HEK293 (cell line): ENCODE measurements around the gene STUB1.

Experiments
- BCL6B ChIP-seq: fragments of 450-650 bp; formaldehyde crosslinking; IDR thresholded peaks from 2 replicates; pipeline ENCODE4 v1.5.1; 2017; ENCODE audit warnings: missing biosample characterization, missing genetic modification characterization
- HIC1 ChIP-seq: fragments of 450-650 bp; formaldehyde crosslinking; IDR thresholded peaks from 2 replicates; pipeline ENCODE4 v1.5.1; 2016; ENCODE audit warnings: missing biosample characterization, missing genetic modification characterization
- PRDM2 ChIP-seq: fragments of 450-650 bp; formaldehyde crosslinking; IDR thresholded peaks from 2 replicates; pipeline ENCODE4 v1.5.1; 2016; ENCODE audit warnings: missing biosample characterization, missing genetic modification characterization, borderline replicate concordance
- SETDB1 ChIP-seq: IDR thresholded peaks from one replicate; pipeline ENCODE4 v1.6.1; 2017; ENCODE audit warnings: mild to moderate bottlenecking, low read length, moderate library complexity, mixed read lengths; ENCODE audit not compliant: insufficient read length
- ZBTB10 ChIP-seq: fragments of 450-650 bp; formaldehyde crosslinking; IDR thresholded peaks from 2 replicates; pipeline ENCODE4 v1.5.1; 2016; ENCODE audit warnings: missing biosample characterization, missing genetic modification characterization
- ZBTB20 ChIP-seq: fragments of 450-650 bp; formaldehyde crosslinking; IDR thresholded peaks from 2 replicates; pipeline ENCODE4 v1.5.1; 2016; ENCODE audit warnings: missing biosample characterization, missing genetic modification characterization
- ZBTB44 ChIP-seq: fragments of 450-650 bp; IDR thresholded peaks from 2 replicates; pipeline ENCODE4 v1.5.1; 2018; ENCODE audit warnings: missing biosample characterization, mild to moderate bottlenecking, missing genetic modification characterization
- ZBTB6 ChIP-seq: fragments of 450-650 bp; formaldehyde crosslinking; IDR thresholded peaks from 2 replicates; pipeline ENCODE4 v1.5.1; 2017; ENCODE audit warnings: missing biosample characterization, missing genetic modification characterization
- ZBTB7A ChIP-seq: fragments of 450-650 bp; formaldehyde crosslinking; IDR thresholded peaks from 2 replicates; pipeline ENCODE4 v1.5.1; 2016; ENCODE audit warnings: low read depth, missing biosample characterization, missing genetic modification characterization
- ZBTB8A ChIP-seq: fragments of 450-650 bp; formaldehyde crosslinking; IDR thresholded peaks from 2 replicates; pipeline ENCODE4 v1.5.1; 2016; ENCODE audit warnings: missing biosample characterization, missing genetic modification characterization
- ZFP69B ChIP-seq: fragments of 450-650 bp; formaldehyde crosslinking; IDR thresholded peaks from 2 replicates; pipeline ENCODE4 v1.5.1; 2016; ENCODE audit warnings: missing biosample characterization, missing genetic modification characterization
- ZNF121 ChIP-seq: fragments of 450-650 bp; formaldehyde crosslinking; IDR thresholded peaks from 2 replicates; pipeline ENCODE4 v1.5.1; 2016; ENCODE audit warnings: missing biosample characterization, missing genetic modification characterization
- ZNF202 ChIP-seq: fragments of 450-650 bp; formaldehyde crosslinking; IDR thresholded peaks from 2 replicates; pipeline ENCODE4 v1.5.1; 2016; ENCODE audit warnings: missing biosample characterization, missing genetic modification characterization, borderline replicate concordance
- ZNF221 ChIP-seq: fragments of 450-650 bp; formaldehyde crosslinking; IDR thresholded peaks from 2 replicates; pipeline ENCODE4 v1.5.1; 2017; ENCODE audit warnings: missing biosample characterization, missing genetic modification characterization, borderline replicate concordance
- ZNF362 ChIP-seq: fragments of 450-650 bp; formaldehyde crosslinking; IDR thresholded peaks from 2 replicates; pipeline ENCODE4 v1.5.1; 2016; ENCODE audit warnings: missing biosample characterization, missing genetic modification characterization
- ZNF426 ChIP-seq: fragments of 450-650 bp; formaldehyde crosslinking; IDR thresholded peaks from 2 replicates; pipeline ENCODE4 v1.5.1; 2017; ENCODE audit warnings: missing biosample characterization, missing genetic modification characterization, mild to moderate bottlenecking, inconsistent platforms, moderate library complexity
- ZNF530 ChIP-seq: fragments of 450-650 bp; formaldehyde crosslinking; IDR thresholded peaks from 2 replicates; pipeline ENCODE4 v1.5.1; 2016; ENCODE audit warnings: low read depth, missing biosample characterization, missing genetic modification characterization
- ZNF623 ChIP-seq: fragments of 450-650 bp; formaldehyde crosslinking; IDR thresholded peaks from 2 replicates; pipeline ENCODE4 v1.5.1; 2016; ENCODE audit warnings: missing biosample characterization, missing genetic modification characterization
- ZNF701 ChIP-seq: fragments of 450-650 bp; formaldehyde crosslinking; IDR thresholded peaks from 2 replicates; pipeline ENCODE4 v1.5.1; 2016; ENCODE audit warnings: missing biosample characterization, missing genetic modification characterization
- ZNF747 ChIP-seq: fragments of 450-650 bp; formaldehyde crosslinking; IDR thresholded peaks from 2 replicates; pipeline ENCODE4 v1.5.1; 2016; ENCODE audit warnings: missing biosample characterization, missing genetic modification characterization
- ZNF785 ChIP-seq: fragments of 450-650 bp; formaldehyde crosslinking; IDR thresholded peaks from 2 replicates; pipeline ENCODE4 v1.5.1; 2016; ENCODE audit warnings: missing biosample characterization, missing genetic modification characterization
- ZNF791 ChIP-seq: fragments of 450-650 bp; formaldehyde crosslinking; IDR thresholded peaks from 2 replicates; pipeline ENCODE4 v1.5.1; 2016; ENCODE audit warnings: missing biosample characterization, missing genetic modification characterization
- ZXDB ChIP-seq: fragments of 450-650 bp; formaldehyde crosslinking; IDR thresholded peaks from 2 replicates; pipeline ENCODE4 v1.5.1; 2016; ENCODE audit warnings: missing biosample characterization, missing genetic modification characterization

Gene STUB1

GRCh38 chr16:679814-680624 lies at the start of gene STUB1 (continued):
- TF ChIP-seq PRDM2 (no peak), ZNF426 (tag by site-specific recombination) (no peak), ZBTB10 (no peak), ZBTB8A (peak; percentile 79), ZNF362 (no peak), SETDB1 (no peak), ZXDB (tag by site-specific recombination) (peak; percentile 49), ZNF121 (tag by site-specific recombination) (no peak), ZNF701 (tag by site-specific recombination) (no peak), BCL6B (tag by site-specific recombination) (no peak), ZBTB44 (tag by site-specific recombination) (no peak), ZFP69B (peak; percentile 77; the same call in 1 of the 2 replicates), ZNF623 (tag by site-specific recombination) (no peak), ZNF791 (no peak), ZNF530 (tag by site-specific recombination) (no peak), ZNF747 (tag by site-specific recombination) (no peak), ZBTB20 (tag by site-specific recombination) (no peak; the same call in 1 of the 2 replicates), ZBTB6 (tag by site-specific recombination) (peak; percentile 67), ZNF202 (tag by site-specific recombination) (no peak), ZNF221 (tag by site-specific recombination) (no peak), ZNF785 (tag by site-specific recombination) (no peak), HIC1 (tag by site-specific recombination) (no peak), ZBTB7A (tag by site-specific recombination) (peak; percentile 98)
